ENCODE results near the gene CFI.
A peak's percentile ranks its signal among the peaks of the same experiment; 100 is the strongest.

CFI gene

GRCh38 chr4:109701566-109702410 lies 100.0 kb downstream of the CFI start:
- no peaks in the 10 kb centered on the region for H3K9me3 ChIP-seq (ENCODE audit: control insufficient read depth, low read depth, low read length)
- H3K4me1 ChIP-seq (ENCODE audit: control insufficient read depth, low read depth, low read length), result peaks cover 9% of the 10 kb centered on the region
- H3K9ac ChIP-seq (ENCODE audit: low read length), result peak overlapping the region; percentile 92
- H3K27ac ChIP-seq (ENCODE audit: low read length), result peak overlapping the region; percentile 75
- peaks cover 4% of the 10 kb centered on the region for H3K36me3 ChIP-seq (ENCODE audit: control insufficient read depth, low read depth, low read length)
- H3K4me3 ChIP-seq (ENCODE audit: low read length), result peak overlapping the region; percentile 85
- no peaks in the 10 kb centered on the region for H3K27me3 ChIP-seq (ENCODE audit: control insufficient read depth, insufficient read depth, low read length)

GRCh38 chr4:109699553-109700225 lies 102.1 kb downstream of the CFI start:
- H3K36me3 ChIP-seq (ENCODE audit: control insufficient read depth, low read depth, low read length), result peaks cover 11% of the 10 kb centered on the region
- H3K27ac ChIP-seq (ENCODE audit: low read length), result no peak overlapping the region
- H3K4me1 ChIP-seq (ENCODE audit: control insufficient read depth, low read depth, low read length), result peaks cover 9% of the 10 kb centered on the region
- no peaks in the 10 kb centered on the region for H3K27me3 ChIP-seq (ENCODE audit: control insufficient read depth, insufficient read depth, low read length)
- H3K4me3 ChIP-seq (ENCODE audit: low read length), result no peak overlapping the region
- no peaks in the 10 kb centered on the region for H3K9me3 ChIP-seq (ENCODE audit: control insufficient read depth, low read depth, low read length)
- H3K9ac ChIP-seq (ENCODE audit: low read length), result no peak overlapping the region

- Histone ChIP-seq H3K27ac (ENCODE audit: low read length) (no peak overlapping the region), H3K4me1 (ENCODE audit: control insufficient read depth, low read depth, low read length) (peaks cover 9% of the 10 kb centered on the region), H3K36me3 (ENCODE audit: control insufficient read depth, low read depth, low read length) (peaks cover 19% of the 10 kb centered on the region), H3K9me3 (ENCODE audit: control insufficient read depth, low read depth, low read length) (no peaks in the 10 kb centered on the region), H3K4me3 (ENCODE audit: low read length) (no peak overlapping the region), H3K9ac (ENCODE audit: low read length) (no peak overlapping the region), H3K27me3 (ENCODE audit: control insufficient read depth, insufficient read depth, low read length) (no peaks in the 10 kb centered on the region)
These were observed 103.1 kb downstream of the CFI start for GRCh38 chr4:109698656-109699055.

- peaks cover 32% of the 10 kb centered on the region for H3K36me3 ChIP-seq (ENCODE audit: control insufficient read depth, low read depth, low read length)
- H3K9me3 ChIP-seq (ENCODE audit: control insufficient read depth, low read depth, low read length), result no peaks in the 10 kb centered on the region
- H3K9ac ChIP-seq (ENCODE audit: low read length), result no peak overlapping the region
- H3K4me1 ChIP-seq (ENCODE audit: control insufficient read depth, low read depth, low read length), result no peaks in the 10 kb centered on the region
- H3K27ac ChIP-seq (ENCODE audit: low read length), result no peak overlapping the region
- H3K27me3 ChIP-seq (ENCODE audit: control insufficient read depth, insufficient read depth, low read length), result no peaks in the 10 kb centered on the region
- H3K4me3 ChIP-seq (ENCODE audit: low read length), result no peak overlapping the region
These were observed 110.3 kb downstream of the CFI start for GRCh38 chr4:109691411-109691920.
